ENCODE data around the gene ALOX15B. TPM values are rescaled to one million over a fixed set of nuclear protein-coding genes. Genes with fewer than 3 reads are reported as not detected.
"Not testable (repeated sequence)": the region's sequence is repeated elsewhere in the genome, so short reads cannot be mapped to it uniquely, and the experiment has no call there.

Gene ALOX15B
- total and polyA plus RNA-seq, 2 experiments from 2014 or later = 5.7 to 26.1 TPM

DNA sequence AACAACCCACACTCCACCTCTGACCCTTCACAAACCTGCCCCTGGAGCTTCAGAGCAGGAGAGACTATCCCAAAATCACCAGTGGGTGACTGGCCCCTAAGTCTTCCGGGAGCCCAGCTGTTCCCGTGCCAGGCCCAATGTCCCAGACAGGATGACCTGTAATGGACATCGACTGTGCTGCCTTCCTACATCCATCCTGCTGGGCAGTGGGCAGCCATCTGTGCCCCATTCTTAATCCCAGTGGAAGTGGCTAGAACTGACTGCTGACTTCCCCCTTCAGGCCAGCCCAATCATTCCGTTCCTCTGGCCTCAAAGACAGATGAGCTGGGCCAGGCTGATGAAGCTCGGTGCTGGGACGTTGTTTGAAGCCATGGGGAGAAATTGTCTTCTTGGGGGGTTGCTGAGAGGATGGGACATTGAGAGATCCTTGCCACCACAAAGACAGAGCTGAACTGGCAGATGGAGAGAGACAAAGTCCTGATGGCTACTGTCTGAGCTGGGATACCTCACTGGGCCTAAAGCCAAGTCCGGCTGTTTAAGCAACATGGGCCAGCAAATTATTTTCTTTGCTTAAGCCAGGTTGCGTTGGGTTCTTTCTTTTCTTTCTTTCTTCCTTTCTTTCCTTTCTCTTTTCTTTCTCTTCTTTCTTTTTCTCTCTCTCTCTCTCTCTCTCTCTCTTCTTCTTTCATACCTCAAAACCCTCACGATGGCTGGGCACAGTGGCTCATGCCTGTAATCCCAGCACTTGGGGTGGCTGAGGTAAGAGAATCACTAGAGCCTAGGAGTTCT is 17.9 kb upstream of the ALOX15B start:
- Histone ChIP-seq H3K4me1 (ENCODE audit: insufficient read depth) (peaks cover 30% of the 10 kb centered on the region), H3K79me2 (no peaks in the 10 kb centered on the region), H3K27me3 (no peaks in the 10 kb centered on the region), H3K9me2 (replicated peaks; ENCODE audit: insufficient read depth) (no peaks in the 10 kb centered on the region), H3K4me3 (no peak overlapping the region), H4K20me1 (ENCODE audit: insufficient read depth, poor library complexity, severe bottlenecking) (no peaks in the 10 kb centered on the region), H3K9me3 (ENCODE audit: low read depth) (no peaks in the 10 kb centered on the region), H3K27ac (no peak overlapping the region), H2AFZ (no peak overlapping the region), H3K36me3 (replicated peaks; ENCODE audit: insufficient read depth, low read depth) (no peaks in the 10 kb centered on the region), H3K4me2 (no peak overlapping the region)
- 95% methylated on average over 9 of the region's 9 CpGs for WGBS (ENCODE audit: low lambda C conversion rate, missing lambda C conversion rate)
- DNase-seq (ENCODE audit: low spot score) = no peak
- no peak for TF ChIP-seq EZH2 (IDR thresholded peaks at IDR 0.05; ENCODE audit: borderline replicate concordance)
- TF ChIP-seq, protein P1, sequence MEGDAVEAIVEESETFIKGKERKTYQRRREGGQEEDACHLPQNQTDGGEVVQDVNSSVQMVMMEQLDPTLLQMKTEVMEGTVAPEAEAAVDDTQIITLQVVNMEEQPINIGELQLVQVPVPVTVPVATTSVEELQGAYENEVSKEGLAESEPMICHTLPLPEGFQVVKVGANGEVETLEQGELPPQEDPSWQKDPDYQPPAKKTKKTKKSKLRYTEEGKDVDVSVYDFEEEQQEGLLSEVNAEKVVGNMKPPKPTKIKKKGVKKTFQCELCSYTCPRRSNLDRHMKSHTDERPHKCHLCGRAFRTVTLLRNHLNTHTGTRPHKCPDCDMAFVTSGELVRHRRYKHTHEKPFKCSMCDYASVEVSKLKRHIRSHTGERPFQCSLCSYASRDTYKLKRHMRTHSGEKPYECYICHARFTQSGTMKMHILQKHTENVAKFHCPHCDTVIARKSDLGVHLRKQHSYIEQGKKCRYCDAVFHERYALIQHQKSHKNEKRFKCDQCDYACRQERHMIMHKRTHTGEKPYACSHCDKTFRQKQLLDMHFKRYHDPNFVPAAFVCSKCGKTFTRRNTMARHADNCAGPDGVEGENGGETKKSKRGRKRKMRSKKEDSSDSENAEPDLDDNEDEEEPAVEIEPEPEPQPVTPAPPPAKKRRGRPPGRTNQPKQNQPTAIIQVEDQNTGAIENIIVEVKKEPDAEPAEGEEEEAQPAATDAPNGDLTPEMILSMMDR (IDR thresholded peaks at IDR 0.05; ENCODE audit: poor library complexity) = no peak

DNA sequence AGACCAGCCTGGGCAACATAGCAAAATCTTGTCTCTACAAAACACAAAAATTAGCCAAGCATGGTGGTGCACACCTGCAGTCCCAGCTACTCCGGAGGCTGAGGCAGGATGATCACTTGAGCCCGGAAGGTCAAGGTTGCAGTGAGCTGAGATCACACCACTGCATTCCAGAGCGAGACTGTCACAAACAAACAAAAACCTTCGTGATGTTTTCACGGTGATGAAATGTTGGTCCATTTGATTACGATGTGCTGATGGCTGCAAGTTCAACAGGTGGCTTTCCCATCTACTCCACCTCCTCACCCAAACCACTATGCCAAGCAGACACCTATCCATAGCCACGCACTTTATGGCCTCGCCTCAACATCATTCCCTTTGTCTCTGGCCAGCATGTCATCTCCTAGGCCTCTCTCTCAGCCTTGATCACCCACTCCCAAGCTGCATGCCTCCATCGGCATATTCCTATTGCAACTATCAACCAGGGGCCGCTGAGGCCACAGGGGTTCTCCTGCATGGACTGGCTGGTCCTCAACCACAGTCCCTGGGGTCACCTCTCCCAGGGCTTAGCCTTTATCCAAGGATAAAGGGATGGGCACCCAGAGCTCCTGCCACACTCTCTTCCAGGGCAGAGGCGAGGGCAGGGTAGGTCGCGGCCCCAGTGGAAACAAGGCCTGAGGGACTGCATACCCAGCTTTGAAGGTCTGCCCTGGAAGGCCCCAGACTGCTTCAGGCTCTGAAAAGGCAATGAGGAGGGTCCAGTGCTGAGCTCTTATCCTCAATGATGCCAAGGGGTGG is 17.1 kb upstream of the ALOX15B start:
- H3K27ac ChIP-seq = peak overlapping the region; percentile 60
- no peaks in the 10 kb centered on the region for H3K27me3 ChIP-seq
- H3K4me2 ChIP-seq = no peak overlapping the region
- 91% methylated on average over 13 of the region's 13 CpGs for WGBS (ENCODE audit: low lambda C conversion rate, missing lambda C conversion rate)
- H3K9me2 ChIP-seq (replicated peaks; ENCODE audit: insufficient read depth) = no peaks in the 10 kb centered on the region
- H2AFZ ChIP-seq = no peak overlapping the region
- H3K4me3 ChIP-seq = no peak overlapping the region
- H3K4me1 ChIP-seq (ENCODE audit: insufficient read depth) = peaks cover 25% of the 10 kb centered on the region
- no peaks in the 10 kb centered on the region for H3K36me3 ChIP-seq (replicated peaks; ENCODE audit: insufficient read depth, low read depth)
- no peak for DNase-seq (ENCODE audit: low spot score)
- H3K79me2 ChIP-seq = no peaks in the 10 kb centered on the region
- H3K9me3 ChIP-seq (ENCODE audit: low read depth) = no peaks in the 10 kb centered on the region
- H4K20me1 ChIP-seq (ENCODE audit: insufficient read depth, poor library complexity, severe bottlenecking) = no peaks in the 10 kb centered on the region
- TF ChIP-seq EZH2 (IDR thresholded peaks at IDR 0.05; ENCODE audit: borderline replicate concordance) = no peak
- no peak for TF ChIP-seq EZH2phosphoT487 (IDR thresholded peaks at IDR 0.05; ENCODE audit: low read depth, severe bottlenecking, unreplicated experiment)
- TF ChIP-seq, protein P1 (IDR thresholded peaks at IDR 0.05; ENCODE audit: poor library complexity) = no peak

DNA sequence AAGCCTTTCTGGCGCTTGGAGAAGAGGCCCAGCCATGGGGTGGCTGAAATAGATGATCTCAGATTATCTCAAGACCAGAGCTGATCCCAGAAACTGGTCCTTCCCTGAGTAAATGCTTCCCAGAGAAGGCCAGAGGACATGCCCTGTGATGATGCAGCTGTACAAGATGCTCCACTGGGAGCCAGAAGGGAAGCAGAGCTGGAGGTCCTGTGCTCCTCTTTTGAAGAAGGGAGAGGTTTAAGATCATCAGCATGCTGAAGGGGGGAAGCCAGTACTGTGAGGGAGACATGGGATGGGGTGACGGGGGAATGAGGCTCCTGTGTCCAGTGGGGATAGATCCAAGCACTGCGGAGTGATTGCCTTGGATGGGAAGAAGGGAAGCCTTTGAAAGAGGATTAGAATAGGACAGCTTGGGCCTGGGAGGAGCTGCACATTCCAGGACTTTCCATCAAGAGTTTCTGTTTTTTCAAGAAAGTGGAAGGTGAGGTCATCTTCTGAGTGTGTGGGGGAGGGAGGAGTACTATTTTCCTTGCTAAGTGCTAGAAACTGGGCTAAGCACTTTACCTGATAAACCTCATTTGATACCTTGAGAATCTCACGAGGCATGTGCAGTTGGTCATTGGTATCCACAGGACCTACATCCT is 16.4 kb upstream of the ALOX15B start:
- Histone ChIP-seq H3K9me3 (ENCODE audit: low read depth) (no peaks in the 10 kb centered on the region), H2AFZ (no peak overlapping the region), H3K27me3 (no peaks in the 10 kb centered on the region), H3K4me2 (no peak overlapping the region), H3K79me2 (no peaks in the 10 kb centered on the region), H3K4me3 (no peak overlapping the region), H3K4me1 (ENCODE audit: insufficient read depth) (peaks cover 20% of the 10 kb centered on the region), H3K36me3 (replicated peaks; ENCODE audit: insufficient read depth, low read depth) (no peaks in the 10 kb centered on the region), H4K20me1 (ENCODE audit: insufficient read depth, poor library complexity, severe bottlenecking) (no peaks in the 10 kb centered on the region), H3K27ac (peak overlapping the region; percentile 60), H3K9me2 (replicated peaks; ENCODE audit: insufficient read depth) (no peaks in the 10 kb centered on the region)
- TF ChIP-seq, protein P1 (IDR thresholded peaks at IDR 0.05; ENCODE audit: poor library complexity) = no peak
- TF ChIP-seq EZH2phosphoT487 (IDR thresholded peaks at IDR 0.05; ENCODE audit: low read depth, severe bottlenecking, unreplicated experiment) = no peak
- no peak for TF ChIP-seq EZH2 (IDR thresholded peaks at IDR 0.05; ENCODE audit: borderline replicate concordance)
- no peak for DNase-seq (ENCODE audit: low spot score)
- WGBS (ENCODE audit: low lambda C conversion rate, missing lambda C conversion rate) = 73% methylated on average over 4 of the region's 4 CpGs

DNA sequence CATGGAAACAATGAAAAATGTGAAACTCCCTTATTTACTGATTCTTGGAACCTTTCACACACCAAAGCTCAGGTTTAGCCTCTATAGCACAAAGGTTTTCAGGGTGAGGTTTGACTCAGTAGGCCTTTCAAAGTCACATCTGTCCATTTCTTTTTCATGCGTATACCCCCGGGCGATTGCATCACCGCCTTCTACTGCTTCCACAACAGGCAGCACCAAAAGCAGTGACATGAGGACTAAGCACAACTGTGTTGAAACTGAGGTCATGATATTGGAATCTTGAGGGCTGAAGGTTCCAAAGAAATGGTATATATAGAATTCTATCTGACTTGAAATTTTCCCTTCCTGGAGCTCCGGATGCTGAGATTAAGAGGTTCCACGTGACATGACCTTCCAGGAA is 14.7 kb upstream of the ALOX15B start:
- H3K36me3 ChIP-seq (replicated peaks; ENCODE audit: insufficient read depth, low read depth); H4K20me1 ChIP-seq (ENCODE audit: insufficient read depth, poor library complexity, severe bottlenecking); DNase-seq (ENCODE audit: low spot score); H3K4me2 ChIP-seq; H3K9me2 ChIP-seq (replicated peaks; ENCODE audit: insufficient read depth); H3K4me3 ChIP-seq; H3K27me3 ChIP-seq; H3K9me3 ChIP-seq (ENCODE audit: low read depth); H3K27ac ChIP-seq; H3K79me2 ChIP-seq; H2AFZ ChIP-seq: not testable (repeated sequence)
- H3K4me1 ChIP-seq (ENCODE audit: insufficient read depth) = peaks cover 13% of the 10 kb centered on the region
- WGBS (ENCODE audit: low lambda C conversion rate, missing lambda C conversion rate) = 84% methylated on average over 6 of the region's 6 CpGs

All from hepatocyte (in vitro differentiated cells).